ENCODE data around the gene GNPDA1.

The GNPDA1 gene

DNA sequence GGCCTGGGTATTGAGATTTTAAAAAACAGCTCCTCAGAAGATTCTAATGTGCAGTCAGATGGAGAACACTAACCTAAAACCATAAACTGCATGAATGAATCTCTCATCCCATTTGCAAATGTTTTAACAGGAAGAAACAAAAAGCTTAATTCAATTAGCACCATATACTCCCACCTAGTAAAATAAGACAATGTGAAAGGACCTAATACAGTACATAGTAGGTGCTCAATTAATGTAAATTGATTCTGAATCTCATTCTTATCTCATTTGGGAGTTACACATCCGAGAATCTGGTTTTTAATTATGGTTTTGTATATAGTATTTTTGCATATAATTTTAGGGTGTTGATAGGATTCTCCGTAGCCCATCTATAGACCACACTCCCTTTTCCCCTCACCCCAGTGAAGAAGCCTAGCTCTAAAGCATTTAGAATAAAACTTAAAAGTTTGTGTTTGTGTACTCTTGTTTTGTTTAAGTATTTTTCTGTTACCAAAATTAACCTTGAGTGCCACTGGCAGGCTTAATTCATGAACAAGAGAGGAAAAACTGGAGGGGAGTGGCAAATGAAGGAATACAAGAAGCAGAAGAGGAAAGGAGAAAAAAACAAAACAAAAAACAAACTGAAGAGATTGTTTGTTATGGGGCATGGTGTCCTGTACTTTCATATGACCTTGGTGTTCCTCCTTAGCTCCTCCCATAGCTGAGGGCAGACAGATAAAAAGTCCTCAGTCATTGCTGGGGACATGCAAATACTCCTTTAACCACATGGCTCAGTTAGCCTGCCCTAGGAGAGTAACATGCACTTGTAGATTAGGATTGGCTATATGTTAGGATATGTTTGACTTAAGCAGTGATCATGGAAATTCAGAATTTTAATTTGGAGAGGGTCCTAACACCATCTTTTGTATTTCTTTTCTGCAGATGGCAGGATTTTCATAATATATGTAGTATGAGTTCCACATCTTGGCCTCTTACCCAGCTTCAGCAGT, 42.8 kb downstream of the GNPDA1 start:
- peak; percentile 73 for DNase-seq (ENCODE audit: low spot score)
- in situ Hi-C loops (cut with MboI; ENCODE audit: low pct_unique_long_range_greater_than_20kb, low sequenced_read_pairs, unreplicated experiment), result loop anchor here (25.0 kb wide), 1 partner anchor 283 kb away; the partner anchor contains the start of gene ARAP3
- TF ChIP-seq CTCF (IDR thresholded peaks at IDR 0.05; ENCODE audit: extremely low read depth, insufficient read depth, missing control alignments), result no peak

DNA sequence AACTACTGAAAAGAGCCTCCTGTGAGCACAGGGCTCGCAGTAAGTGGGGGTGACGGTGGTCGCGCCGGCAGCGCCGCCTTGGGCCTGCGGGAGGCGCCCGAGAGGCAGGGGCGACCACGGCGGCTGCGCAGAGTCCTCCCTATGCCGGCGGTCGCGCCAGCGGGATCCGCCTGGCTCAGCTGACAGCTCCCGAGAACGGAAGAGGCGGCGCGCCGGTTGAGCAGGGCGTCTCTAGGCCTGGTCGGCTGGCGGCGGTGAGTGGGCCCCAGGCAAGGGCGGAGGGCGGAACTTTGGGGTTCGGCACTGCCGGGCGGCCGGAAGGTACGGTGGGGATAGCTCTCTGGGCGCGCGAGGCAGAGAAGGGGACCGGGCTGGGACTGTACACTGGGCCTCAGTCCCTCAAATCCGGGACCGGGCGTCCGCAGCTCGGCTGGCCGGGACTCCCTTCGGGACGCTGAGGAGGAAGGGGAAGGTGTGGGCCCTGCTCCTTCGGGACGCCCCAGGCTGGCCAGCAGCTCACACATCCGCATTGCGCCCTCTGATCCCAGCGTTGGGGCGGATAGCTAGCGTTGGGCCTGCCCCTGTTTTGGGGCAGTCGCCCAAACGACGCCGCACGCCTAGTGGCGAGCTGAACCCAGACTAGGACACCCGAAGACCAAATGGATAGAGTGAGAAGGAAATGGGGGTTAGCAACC, 43.8 kb downstream of the GNPDA1 start, which contains the start of gene RNF14:
Gene RNF14 (plus strand): TSS at position 192 of the 695 bp plus-strand sequence. CDS start 4,484 bp downstream, outside the sequence.
- in situ Hi-C loops (cut with MboI; ENCODE audit: low pct_unique_long_range_greater_than_20kb, low sequenced_read_pairs, unreplicated experiment), result loop anchor here (25.0 kb wide), 1 partner anchor 282 kb away; the partner anchor contains the start of gene ARAP3
- DNase-seq (ENCODE audit: low spot score), result peak; percentile 94
- TF ChIP-seq CTCF (IDR thresholded peaks at IDR 0.05; ENCODE audit: extremely low read depth, insufficient read depth, missing control alignments), result peak; percentile 92

GRCh38 chr5:141966963-141967333, 45.9 kb downstream of the GNPDA1 start:
- no peak for TF ChIP-seq CTCF (IDR thresholded peaks at IDR 0.05; ENCODE audit: extremely low read depth, insufficient read depth, missing control alignments)
- in situ Hi-C loops (cut with MboI; ENCODE audit: low pct_unique_long_range_greater_than_20kb, low sequenced_read_pairs, unreplicated experiment), result loop anchor here (25.0 kb wide), 1 partner anchor 280 kb away; the partner anchor contains the start of gene ARAP3
- DNase-seq (ENCODE audit: low spot score), result no peak

DNA sequence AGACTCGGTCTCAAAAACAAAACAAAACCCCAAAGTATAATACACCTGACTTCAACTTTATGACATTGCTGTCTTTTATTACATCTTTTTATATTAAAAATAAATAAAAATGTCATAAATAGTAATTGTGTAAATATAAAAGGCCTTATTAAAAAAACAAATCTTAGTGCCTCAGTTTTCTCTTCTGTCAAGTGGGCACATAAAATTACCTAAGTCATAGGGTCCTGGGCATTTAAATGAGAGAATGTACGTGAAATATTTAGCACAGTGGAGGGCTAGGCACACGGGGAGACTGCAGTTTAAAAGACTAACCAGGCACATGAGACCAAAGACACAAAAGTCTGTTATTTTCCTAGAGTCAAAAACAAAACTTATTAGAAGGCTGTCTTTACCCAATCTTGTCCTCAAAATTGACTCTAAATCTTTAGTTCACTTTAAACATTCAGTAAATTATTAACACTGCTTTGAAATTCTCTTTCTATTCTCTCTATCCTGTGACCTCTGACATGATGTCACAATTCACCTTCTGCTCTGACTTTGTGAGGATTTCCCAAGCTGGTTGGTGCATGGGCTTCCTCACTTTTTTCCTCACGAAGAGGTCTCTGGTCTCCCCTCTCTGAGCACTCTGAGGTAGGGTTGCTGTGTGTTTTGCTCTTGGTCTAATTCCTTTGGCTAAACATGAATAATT, 46.4 kb downstream of the GNPDA1 start:
- no peak for DNase-seq (ENCODE audit: low spot score)
- in situ Hi-C loops (cut with MboI; ENCODE audit: low pct_unique_long_range_greater_than_20kb, low sequenced_read_pairs, unreplicated experiment), result loop anchor here (25.0 kb wide), 1 partner anchor 279 kb away; the partner anchor contains the start of gene ARAP3
- TF ChIP-seq CTCF (IDR thresholded peaks at IDR 0.05; ENCODE audit: extremely low read depth, insufficient read depth, missing control alignments), result no peak

DNA sequence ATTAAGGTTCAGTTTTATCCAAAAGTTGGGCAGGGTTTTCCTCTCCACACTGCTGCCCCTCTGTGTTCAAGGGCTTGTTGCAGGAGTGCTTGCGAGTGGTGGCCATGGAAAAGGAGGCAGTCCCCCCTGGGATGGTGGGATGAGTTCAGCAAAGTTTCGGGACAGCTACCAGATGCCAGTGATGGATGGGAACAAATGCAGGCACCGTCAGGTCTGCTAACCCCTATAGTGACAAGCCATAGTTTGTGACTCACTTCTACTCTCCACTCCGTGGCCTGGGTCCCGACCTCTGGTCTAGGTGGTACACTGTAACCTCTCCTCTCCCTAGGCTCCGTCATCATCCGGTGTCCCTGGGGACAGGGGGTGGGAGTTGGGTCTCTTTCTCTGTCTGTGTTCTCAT, 47.8 kb downstream of the GNPDA1 start:
- DNase-seq (ENCODE audit: low spot score), result no peak
- in situ Hi-C loops (cut with MboI; ENCODE audit: low pct_unique_long_range_greater_than_20kb, low sequenced_read_pairs, unreplicated experiment), result loop anchor here (25.0 kb wide), 1 partner anchor 278 kb away; the partner anchor contains the start of gene ARAP3
- TF ChIP-seq CTCF (IDR thresholded peaks at IDR 0.05; ENCODE audit: extremely low read depth, insufficient read depth, missing control alignments), result no peak

GRCh38 chr5:141963701-141964100, 49.1 kb downstream of the GNPDA1 start:
- TF ChIP-seq CTCF (IDR thresholded peaks at IDR 0.05; ENCODE audit: extremely low read depth, insufficient read depth, missing control alignments), result no peak

More at GRCh38 chr5:141963701-141964100, 49.1 kb downstream of the GNPDA1 start:
- DNase-seq (ENCODE audit: low spot score), result no peak
- in situ Hi-C loops (cut with MboI; ENCODE audit: low pct_unique_long_range_greater_than_20kb, low sequenced_read_pairs, unreplicated experiment), result loop anchor here (25.0 kb wide), 1 partner anchor 276 kb away; the partner anchor contains the start of gene ARAP3
